ENCODE measurements around the gene CPA3. TPM values are rescaled to one million over a fixed set of nuclear protein-coding genes. Genes with fewer than 3 reads are reported as not detected.

The CPA3 gene, protein sequence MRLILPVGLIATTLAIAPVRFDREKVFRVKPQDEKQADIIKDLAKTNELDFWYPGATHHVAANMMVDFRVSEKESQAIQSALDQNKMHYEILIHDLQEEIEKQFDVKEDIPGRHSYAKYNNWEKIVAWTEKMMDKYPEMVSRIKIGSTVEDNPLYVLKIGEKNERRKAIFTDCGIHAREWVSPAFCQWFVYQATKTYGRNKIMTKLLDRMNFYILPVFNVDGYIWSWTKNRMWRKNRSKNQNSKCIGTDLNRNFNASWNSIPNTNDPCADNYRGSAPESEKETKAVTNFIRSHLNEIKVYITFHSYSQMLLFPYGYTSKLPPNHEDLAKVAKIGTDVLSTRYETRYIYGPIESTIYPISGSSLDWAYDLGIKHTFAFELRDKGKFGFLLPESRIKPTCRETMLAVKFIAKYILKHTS
- total RNA-seq, result 10 to 100 TPM; 12.3 to 12.6 TPM

DNA sequence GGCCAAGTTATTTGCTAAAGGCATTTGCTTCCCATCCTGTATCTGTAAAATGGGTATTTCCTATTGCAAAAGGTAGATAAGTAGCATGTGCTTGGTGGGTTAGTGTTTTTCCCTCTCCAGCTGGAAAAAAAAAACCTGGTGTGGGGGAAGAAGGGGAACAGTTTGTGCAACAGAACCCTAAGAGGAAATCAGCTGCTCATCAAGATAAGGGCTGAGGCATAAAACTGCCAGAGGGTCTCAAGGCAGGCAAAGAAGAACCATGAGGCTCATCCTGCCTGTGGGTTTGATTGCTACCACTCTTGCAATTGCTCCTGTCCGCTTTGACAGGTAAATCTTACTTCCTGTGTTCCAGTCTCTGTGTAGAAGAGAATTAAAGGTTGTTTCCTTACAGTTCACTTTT lies at the start of gene CPA3:
Gene CPA3 (plus strand): TSS at position 248 of the 400 bp plus-strand sequence. CDS start 12 bp downstream, at position 260.
- intact Hi-C loops (cut with DNase I), result no loop called here
- Histone ChIP-seq H3K9ac (ENCODE audit: low read depth in 2 of 2, low read length in 2 of 2) (no peak within 1 kb of the TSS), H3K9me3 (no peaks in the 10 kb centered on the region), H3K27ac (no peak within 1 kb of the TSS), H3K27me3 (no peaks in the 10 kb centered on the region), H3K4me1 (no peaks in the 10 kb centered on the region), H3K4me3 (no peak within 1 kb of the TSS), H3K36me3 (no peaks in the 10 kb centered on the region)
- TF ChIP-seq, protein P1, sequence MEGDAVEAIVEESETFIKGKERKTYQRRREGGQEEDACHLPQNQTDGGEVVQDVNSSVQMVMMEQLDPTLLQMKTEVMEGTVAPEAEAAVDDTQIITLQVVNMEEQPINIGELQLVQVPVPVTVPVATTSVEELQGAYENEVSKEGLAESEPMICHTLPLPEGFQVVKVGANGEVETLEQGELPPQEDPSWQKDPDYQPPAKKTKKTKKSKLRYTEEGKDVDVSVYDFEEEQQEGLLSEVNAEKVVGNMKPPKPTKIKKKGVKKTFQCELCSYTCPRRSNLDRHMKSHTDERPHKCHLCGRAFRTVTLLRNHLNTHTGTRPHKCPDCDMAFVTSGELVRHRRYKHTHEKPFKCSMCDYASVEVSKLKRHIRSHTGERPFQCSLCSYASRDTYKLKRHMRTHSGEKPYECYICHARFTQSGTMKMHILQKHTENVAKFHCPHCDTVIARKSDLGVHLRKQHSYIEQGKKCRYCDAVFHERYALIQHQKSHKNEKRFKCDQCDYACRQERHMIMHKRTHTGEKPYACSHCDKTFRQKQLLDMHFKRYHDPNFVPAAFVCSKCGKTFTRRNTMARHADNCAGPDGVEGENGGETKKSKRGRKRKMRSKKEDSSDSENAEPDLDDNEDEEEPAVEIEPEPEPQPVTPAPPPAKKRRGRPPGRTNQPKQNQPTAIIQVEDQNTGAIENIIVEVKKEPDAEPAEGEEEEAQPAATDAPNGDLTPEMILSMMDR (IDR thresholded peaks at IDR 0.05), result no peak
- no peak for DNase-seq

DNA sequence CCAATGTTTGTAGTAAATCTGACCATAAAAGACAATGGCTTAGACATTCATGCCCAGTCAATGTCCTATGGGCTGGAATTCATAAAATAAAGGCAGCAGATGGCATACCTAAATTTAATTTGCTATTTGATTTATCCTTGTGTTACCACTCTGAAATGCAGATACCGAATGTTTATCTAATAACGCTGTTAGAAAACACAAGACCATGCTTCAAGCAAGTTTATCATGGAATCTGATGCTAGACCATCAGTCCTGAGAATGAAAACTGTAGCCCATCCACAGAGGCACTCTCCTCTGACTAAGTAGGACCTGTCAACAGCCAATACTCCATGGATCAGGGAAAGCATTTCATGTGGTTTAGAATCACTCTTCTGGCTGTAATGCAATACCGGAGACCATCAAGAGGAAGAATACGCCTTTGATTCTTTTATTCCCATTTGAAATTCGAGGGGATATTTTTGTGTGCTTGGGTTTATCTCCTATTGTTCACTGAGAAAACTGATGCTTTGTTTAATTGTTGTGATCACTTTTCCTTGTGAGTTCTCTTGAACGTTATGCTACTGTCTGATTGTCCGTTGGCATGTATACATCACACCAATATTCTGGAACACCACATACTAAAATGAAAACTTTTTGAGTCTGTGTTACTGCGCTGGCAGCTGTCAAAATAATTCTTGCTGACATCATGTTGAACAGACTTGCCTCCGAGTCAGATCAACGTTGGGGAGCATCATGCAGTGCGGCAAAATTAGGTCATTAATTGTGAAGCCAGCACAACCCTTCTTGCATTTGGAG lies 49.6 kb upstream of the CPA3 start:
- no peaks in the 10 kb centered on the region for H3K9me3 ChIP-seq

DNA sequence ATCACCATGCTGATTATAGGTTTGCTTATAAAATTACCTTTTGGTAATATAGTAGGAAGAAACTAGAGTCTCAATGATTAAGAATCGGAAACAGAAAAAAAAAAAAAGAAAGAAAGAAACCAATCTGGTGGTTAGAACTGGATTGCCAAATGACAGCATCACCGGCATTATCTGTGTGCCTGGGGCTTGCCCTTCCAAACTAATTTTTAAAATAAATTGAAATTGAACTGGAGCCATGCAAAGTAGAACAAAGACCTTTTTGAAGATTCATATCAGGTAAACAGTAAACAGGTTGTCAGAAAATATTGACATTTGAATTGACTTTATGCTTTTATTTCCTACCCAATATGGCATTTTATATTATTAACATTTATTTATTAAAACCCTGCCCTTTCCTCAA lies 48.7 kb upstream of the CPA3 start:
- H3K4me3 ChIP-seq, result no peak overlapping the region
- no peak overlapping the region for H3K27ac ChIP-seq
- intact Hi-C loops (cut with DNase I), result no loop called here
- H3K36me3 ChIP-seq, result no peaks in the 10 kb centered on the region
- DNase-seq, result no peak
- H3K27me3 ChIP-seq, result no peaks in the 10 kb centered on the region
- H3K9me3 ChIP-seq, result no peaks in the 10 kb centered on the region
- TF ChIP-seq, protein P1 (IDR thresholded peaks at IDR 0.05), result no peak
- H3K9ac ChIP-seq (ENCODE audit: low read depth in 2 of 2, low read length in 2 of 2), result no peak overlapping the region
- H3K4me1 ChIP-seq, result no peaks in the 10 kb centered on the region

More for the DNA sequence above, 49.6 kb upstream of the CPA3 start:
- no peak overlapping the region for H3K27ac ChIP-seq
- H3K4me3 ChIP-seq, result no peak overlapping the region
- no peak for DNase-seq
- H3K36me3 ChIP-seq, result no peaks in the 10 kb centered on the region
- no peak overlapping the region for H3K9ac ChIP-seq (ENCODE audit: low read depth in 2 of 2, low read length in 2 of 2)
- intact Hi-C loops (cut with DNase I), result no loop called here
- TF ChIP-seq, protein P1 (IDR thresholded peaks at IDR 0.05), result no peak
- H3K27me3 ChIP-seq, result no peaks in the 10 kb centered on the region
- H3K4me1 ChIP-seq, result no peaks in the 10 kb centered on the region

DNA sequence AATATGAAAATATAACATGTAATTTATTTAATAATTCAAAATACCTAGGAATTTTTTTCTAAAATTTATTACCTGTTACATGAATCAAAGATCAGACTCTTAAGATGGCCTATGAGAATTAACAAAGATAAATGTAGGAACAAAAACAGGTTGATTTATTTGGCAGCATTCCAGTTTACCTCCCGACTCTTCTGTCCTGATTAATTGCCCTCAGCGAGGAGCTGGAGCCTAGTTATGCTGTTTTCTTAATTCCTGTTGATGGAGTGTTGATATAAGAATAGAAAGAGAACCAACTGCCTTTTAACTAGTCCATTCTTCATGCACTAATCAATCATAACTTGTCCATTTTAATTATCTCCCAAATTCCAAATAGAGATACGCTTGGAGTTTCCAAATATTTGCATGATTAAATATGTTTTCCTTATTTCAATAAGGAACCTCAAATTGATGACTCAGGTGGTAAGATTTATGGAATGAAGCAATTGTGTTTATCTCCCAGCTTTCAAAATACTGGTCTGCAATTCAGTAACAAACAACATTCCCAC lies 48.0 kb upstream of the CPA3 start:
- no peak for DNase-seq
- Histone ChIP-seq H3K27me3 (no peaks in the 10 kb centered on the region), H3K9me3 (no peaks in the 10 kb centered on the region), H3K36me3 (no peaks in the 10 kb centered on the region), H3K4me3 (no peak overlapping the region), H3K4me1 (no peaks in the 10 kb centered on the region), H3K27ac (no peak overlapping the region), H3K9ac (ENCODE audit: low read depth in 2 of 2, low read length in 2 of 2) (no peak overlapping the region)
- intact Hi-C loops (cut with DNase I), result no loop called here
- TF ChIP-seq, protein P1 (IDR thresholded peaks at IDR 0.05), result no peak

DNA sequence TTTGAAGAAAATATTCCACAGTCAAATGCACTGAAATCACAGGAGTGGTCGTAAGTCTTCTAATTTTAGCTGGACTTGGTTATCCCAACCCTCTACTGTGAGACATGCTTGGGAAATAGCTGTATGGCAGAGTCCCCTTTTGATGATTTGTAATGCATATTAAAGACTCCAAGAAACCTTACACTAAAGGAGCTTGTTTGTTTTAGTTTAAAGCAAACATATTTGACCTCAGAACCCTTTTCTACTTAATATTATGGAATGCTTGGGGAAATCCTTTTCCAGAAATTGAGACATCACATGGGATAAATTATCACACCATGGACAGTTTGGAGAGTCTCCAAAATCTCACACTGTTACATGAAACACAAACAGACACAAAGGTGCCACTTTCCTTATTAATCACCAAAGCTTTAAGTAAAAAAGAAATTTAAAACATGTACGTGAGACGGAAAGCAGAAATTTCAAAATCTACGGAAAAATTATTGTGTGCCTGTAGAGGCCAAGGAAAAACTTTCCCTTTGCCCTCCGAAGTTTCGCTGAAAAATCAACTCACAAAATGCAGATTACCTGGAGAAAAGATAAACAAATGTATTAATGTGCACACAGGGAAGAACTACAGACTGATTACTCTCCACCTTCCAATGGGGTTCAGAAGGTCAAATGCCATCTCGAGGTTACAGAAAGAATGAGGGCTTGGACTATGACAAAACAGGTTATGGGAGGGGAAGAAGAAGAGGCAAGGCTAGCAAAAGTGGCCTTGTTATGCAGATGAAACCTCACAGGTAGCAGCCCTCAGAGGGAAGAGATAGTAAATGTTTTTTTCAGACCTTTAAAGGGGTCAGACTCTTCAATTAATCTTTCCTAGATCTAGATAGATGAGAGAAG lies 44.5 kb upstream of the CPA3 start:
- TF ChIP-seq, protein P1 (IDR thresholded peaks at IDR 0.05), result no peak

More for the DNA sequence above, 44.5 kb upstream of the CPA3 start:
- DNase-seq, result no peak
- H3K36me3 ChIP-seq, result no peaks in the 10 kb centered on the region
- no peak overlapping the region for H3K27ac ChIP-seq
- H3K9ac ChIP-seq (ENCODE audit: low read depth in 2 of 2, low read length in 2 of 2), result no peak overlapping the region
- no peaks in the 10 kb centered on the region for H3K4me1 ChIP-seq
- H3K9me3 ChIP-seq, result no peaks in the 10 kb centered on the region
- intact Hi-C loops (cut with DNase I), result no loop called here
- no peaks in the 10 kb centered on the region for H3K27me3 ChIP-seq
- H3K4me3 ChIP-seq, result no peak overlapping the region

All from colonic mucosa (tissue), 4 donors.